ENCODE results near the gene AP3M1. TPM values are rescaled to one million over a fixed set of nuclear protein-coding genes. Genes with fewer than 3 reads are reported as not detected.
A peak's percentile ranks its signal among the peaks of the same experiment; 100 is the strongest.

The AP3M1 gene
- total RNA-seq, 1 donor from 2014 or later: 63.4 TPM

- Mint-ChIP-seq H3K27ac (ENCODE audit: unreplicated experiment) (no peak overlapping the region), H3K4me3 (ENCODE audit: unreplicated experiment) (no peak overlapping the region), H3K36me3 (ENCODE audit: unreplicated experiment) (no peaks in the 10 kb centered on the region), H3K9me3 (ENCODE audit: unreplicated experiment) (peaks cover 2% of the 10 kb centered on the region), H3K27me3 (ENCODE audit: unreplicated experiment) (peaks cover 3% of the 10 kb centered on the region), H3K4me1 (ENCODE audit: low read depth, unreplicated experiment) (peaks cover 2% of the 10 kb centered on the region)
- no peak for DNase-seq
- TF ChIP-seq, protein P1, sequence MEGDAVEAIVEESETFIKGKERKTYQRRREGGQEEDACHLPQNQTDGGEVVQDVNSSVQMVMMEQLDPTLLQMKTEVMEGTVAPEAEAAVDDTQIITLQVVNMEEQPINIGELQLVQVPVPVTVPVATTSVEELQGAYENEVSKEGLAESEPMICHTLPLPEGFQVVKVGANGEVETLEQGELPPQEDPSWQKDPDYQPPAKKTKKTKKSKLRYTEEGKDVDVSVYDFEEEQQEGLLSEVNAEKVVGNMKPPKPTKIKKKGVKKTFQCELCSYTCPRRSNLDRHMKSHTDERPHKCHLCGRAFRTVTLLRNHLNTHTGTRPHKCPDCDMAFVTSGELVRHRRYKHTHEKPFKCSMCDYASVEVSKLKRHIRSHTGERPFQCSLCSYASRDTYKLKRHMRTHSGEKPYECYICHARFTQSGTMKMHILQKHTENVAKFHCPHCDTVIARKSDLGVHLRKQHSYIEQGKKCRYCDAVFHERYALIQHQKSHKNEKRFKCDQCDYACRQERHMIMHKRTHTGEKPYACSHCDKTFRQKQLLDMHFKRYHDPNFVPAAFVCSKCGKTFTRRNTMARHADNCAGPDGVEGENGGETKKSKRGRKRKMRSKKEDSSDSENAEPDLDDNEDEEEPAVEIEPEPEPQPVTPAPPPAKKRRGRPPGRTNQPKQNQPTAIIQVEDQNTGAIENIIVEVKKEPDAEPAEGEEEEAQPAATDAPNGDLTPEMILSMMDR (IDR thresholded peaks at IDR 0.05; ENCODE audit: partially characterized antibody, unreplicated experiment): no peak
Observed at GRCh38 chr10:74117738-74118137, 32.9 kb downstream of the AP3M1 start.

DNA sequence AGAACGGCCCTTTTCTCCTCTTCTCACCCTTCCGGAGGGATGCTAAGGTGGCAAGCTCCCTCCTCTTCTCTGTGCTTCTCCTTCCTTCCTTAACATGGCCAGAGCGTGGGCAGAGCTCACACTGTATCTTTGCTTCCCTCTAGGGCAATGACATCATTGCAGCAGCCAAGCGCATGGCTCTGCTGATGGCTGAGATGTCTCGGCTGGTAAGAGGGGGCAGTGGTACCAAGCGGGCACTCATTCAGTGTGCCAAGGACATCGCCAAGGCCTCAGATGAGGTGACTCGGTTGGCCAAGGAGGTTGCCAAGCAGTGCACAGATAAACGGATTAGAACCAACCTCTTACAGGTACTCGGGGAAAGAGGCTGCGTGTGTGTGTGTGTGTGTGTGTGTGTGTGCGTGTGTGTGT, 36.6 kb downstream of the AP3M1 start:
- TF ChIP-seq, protein P1 (IDR thresholded peaks at IDR 0.05; ENCODE audit: partially characterized antibody, unreplicated experiment): no peak
- H3K27ac Mint-ChIP-seq (ENCODE audit: unreplicated experiment): peak overlapping the region; percentile 53
- peaks cover 2% of the 10 kb centered on the region for H3K4me1 Mint-ChIP-seq (ENCODE audit: low read depth, unreplicated experiment)
- peaks cover 2% of the 10 kb centered on the region for H3K9me3 Mint-ChIP-seq (ENCODE audit: unreplicated experiment)
- peaks cover 3% of the 10 kb centered on the region for H3K27me3 Mint-ChIP-seq (ENCODE audit: unreplicated experiment)
- no peak overlapping the region for H3K4me3 Mint-ChIP-seq (ENCODE audit: unreplicated experiment)
- H3K36me3 Mint-ChIP-seq (ENCODE audit: unreplicated experiment): no peaks in the 10 kb centered on the region
- DNase-seq: no peak

- Mint-ChIP-seq H3K27me3 (ENCODE audit: unreplicated experiment) (peaks cover 3% of the 10 kb centered on the region), H3K36me3 (ENCODE audit: unreplicated experiment) (no peaks in the 10 kb centered on the region), H3K4me3 (ENCODE audit: unreplicated experiment) (no peak overlapping the region), H3K27ac (ENCODE audit: unreplicated experiment) (peak overlapping the region; percentile 53), H3K4me1 (ENCODE audit: low read depth, unreplicated experiment) (peaks cover 2% of the 10 kb centered on the region), H3K9me3 (ENCODE audit: unreplicated experiment) (peaks cover 2% of the 10 kb centered on the region)
- TF ChIP-seq, protein P1 (IDR thresholded peaks at IDR 0.05; ENCODE audit: partially characterized antibody, unreplicated experiment): no peak
- DNase-seq: no peak
Observed at GRCh38 chr10:74113546-74113945, 37.1 kb downstream of the AP3M1 start.

DNA sequence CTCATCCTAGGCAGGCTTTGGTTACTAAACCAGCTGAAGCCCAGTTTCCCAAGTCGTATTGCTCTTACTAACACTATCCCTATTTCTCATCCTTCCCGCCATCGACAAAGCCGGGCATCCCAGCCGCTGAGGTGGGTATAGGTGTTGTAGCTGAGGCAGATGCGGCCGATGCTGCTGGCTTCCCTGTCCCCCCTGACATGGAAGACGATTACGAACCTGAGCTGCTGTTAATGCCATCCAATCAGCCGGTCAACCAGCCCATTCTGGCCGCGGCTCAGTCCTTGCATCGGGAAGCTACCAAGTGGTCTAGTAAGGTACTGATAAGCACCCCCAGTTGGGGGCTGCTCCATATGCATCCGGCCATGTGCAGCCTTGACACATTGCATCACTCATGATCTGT, 38.8 kb downstream of the AP3M1 start:
- Mint-ChIP-seq H3K27ac (ENCODE audit: unreplicated experiment) (no peak overlapping the region), H3K9me3 (ENCODE audit: unreplicated experiment) (peaks cover 2% of the 10 kb centered on the region), H3K36me3 (ENCODE audit: unreplicated experiment) (peaks cover 6% of the 10 kb centered on the region), H3K27me3 (ENCODE audit: unreplicated experiment) (peaks cover 3% of the 10 kb centered on the region), H3K4me3 (ENCODE audit: unreplicated experiment) (no peak overlapping the region), H3K4me1 (ENCODE audit: low read depth, unreplicated experiment) (no peaks in the 10 kb centered on the region)
- TF ChIP-seq, protein P1 (IDR thresholded peaks at IDR 0.05; ENCODE audit: partially characterized antibody, unreplicated experiment): no peak
- DNase-seq: no peak

GRCh38 chr10:74110120-74110519, 40.5 kb downstream of the AP3M1 start:
- H3K27ac Mint-ChIP-seq (ENCODE audit: unreplicated experiment): no peak overlapping the region
- TF ChIP-seq, protein P1 (IDR thresholded peaks at IDR 0.05; ENCODE audit: partially characterized antibody, unreplicated experiment): no peak
- no peaks in the 10 kb centered on the region for H3K4me1 Mint-ChIP-seq (ENCODE audit: low read depth, unreplicated experiment)
- peaks cover 6% of the 10 kb centered on the region for H3K36me3 Mint-ChIP-seq (ENCODE audit: unreplicated experiment)
- no peak for DNase-seq
- peaks cover 3% of the 10 kb centered on the region for H3K27me3 Mint-ChIP-seq (ENCODE audit: unreplicated experiment)
- H3K4me3 Mint-ChIP-seq (ENCODE audit: unreplicated experiment): no peak overlapping the region
- H3K9me3 Mint-ChIP-seq (ENCODE audit: unreplicated experiment): no peaks in the 10 kb centered on the region
